ENCODE results near the gene GRIA3.

- TF ChIP-seq CTCF (IDR thresholded peaks at IDR 0.05; ENCODE audit: poor library complexity) (no peak), EZH2 (IDR thresholded peaks at IDR 0.05; ENCODE audit: borderline replicate concordance) (no peak), EZH2phosphoT487 (IDR thresholded peaks at IDR 0.05; ENCODE audit: low read depth, severe bottlenecking, unreplicated experiment) (no peak)
Measured at GRCh38 chrX:123487236-123487635, 303.2 kb downstream of the GRIA3 start.
